KOPT-K1 (cell line): ENCODE data around the gene IMPA2.

ENCODE experiments used
- H3K27ac ChIP-seq: fragments of 200-600 bp; sonication (generic); 2 replicates; pipeline ENCODE4 v1.5.1; 2016; ENCODE audit warnings: antibody characterized with exemption, mild to moderate bottlenecking, low read depth, low read length; ENCODE audit not compliant: poor library complexity, severe bottlenecking
- H3K36me3 ChIP-seq: fragments of 200-600 bp; sonication (generic); 2 replicates; pipeline ENCODE4 v1.5.1; 2017; ENCODE audit warnings: antibody characterized with exemption, mild to moderate bottlenecking, low read length, moderate library complexity; ENCODE audit not compliant: insufficient read depth
- H3K9me3 ChIP-seq: fragments of 200-600 bp; sonication (generic); 2 replicates; pipeline ENCODE4 v1.5.1; 2017; ENCODE audit warnings: antibody characterized with exemption, low read length, mild to moderate bottlenecking; ENCODE audit not compliant: insufficient read depth, poor library complexity, severe bottlenecking

The IMPA2 gene

DNA sequence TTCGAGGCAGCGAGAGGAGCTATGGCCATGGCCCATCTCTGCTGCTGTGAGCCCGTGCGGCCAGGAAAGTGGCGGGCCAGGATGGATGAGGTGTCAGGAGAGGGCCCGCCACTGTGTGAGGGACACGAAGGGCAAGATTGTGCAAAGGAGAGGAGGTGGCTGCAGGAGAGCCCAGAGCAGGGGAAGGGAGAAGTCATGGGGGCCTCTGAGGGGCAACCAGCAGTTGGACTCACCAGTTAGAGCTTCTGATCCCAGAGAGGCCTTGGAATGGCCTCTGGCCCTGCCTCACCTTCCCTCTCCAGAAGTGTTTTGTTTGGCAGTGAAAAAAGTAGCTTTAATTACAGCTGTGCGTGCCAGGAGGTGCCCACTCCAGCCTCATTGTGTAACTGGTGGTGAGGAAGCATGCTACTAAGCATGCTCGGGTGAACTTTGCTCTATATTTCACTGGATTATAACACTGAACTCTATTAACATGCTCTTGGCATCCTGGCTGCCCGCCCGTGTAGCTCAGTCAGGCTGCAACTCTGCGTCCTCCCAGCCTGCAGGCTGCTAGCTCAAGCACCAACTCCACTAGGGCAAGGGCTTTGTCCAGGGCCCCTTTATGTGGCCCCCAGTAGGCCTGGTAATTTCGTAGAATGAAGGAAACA, 34.2 kb downstream of the IMPA2 start:
- Histone ChIP-seq H3K27ac (no peak overlapping the region), H3K36me3 (no peaks in the 10 kb centered on the region), H3K9me3 (no peaks in the 10 kb centered on the region)

GRCh38 chr18:12017081-12017480, 35.8 kb downstream of the IMPA2 start:
- Histone ChIP-seq H3K9me3 (no peaks in the 10 kb centered on the region), H3K36me3 (no peaks in the 10 kb centered on the region), H3K27ac (no peak overlapping the region)

- no peaks in the 10 kb centered on the region for H3K9me3 ChIP-seq
- H3K36me3 ChIP-seq: no peaks in the 10 kb centered on the region
- H3K27ac ChIP-seq: no peak overlapping the region
Observed at GRCh38 chr18:12018861-12019260, 37.6 kb downstream of the IMPA2 start.

GRCh38 chr18:12021077-12021476, 39.8 kb downstream of the IMPA2 start:
- no peaks in the 10 kb centered on the region for H3K36me3 ChIP-seq
- H3K27ac ChIP-seq: no peak overlapping the region
- no peaks in the 10 kb centered on the region for H3K9me3 ChIP-seq

DNA sequence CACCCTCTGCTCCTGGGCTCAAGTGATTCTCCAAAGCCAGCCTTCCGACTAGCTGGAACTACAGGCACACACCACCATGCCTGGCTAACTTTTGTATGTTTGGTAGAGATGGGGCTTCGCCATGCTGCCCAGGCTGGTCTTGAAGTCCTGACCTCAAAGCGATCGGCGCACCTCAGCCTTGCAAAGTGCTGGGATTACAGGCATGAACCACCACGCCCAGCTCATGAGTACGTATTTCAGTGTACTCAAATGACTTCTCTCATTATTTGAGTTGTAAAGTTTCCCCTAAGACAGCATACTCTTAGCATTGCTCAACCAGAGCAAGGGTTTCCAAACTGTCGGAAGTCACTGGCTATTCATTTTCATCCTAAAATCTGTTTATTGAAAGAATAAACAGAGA, 40.3 kb downstream of the IMPA2 start:
- Histone ChIP-seq H3K27ac (no peak overlapping the region), H3K9me3 (no peaks in the 10 kb centered on the region), H3K36me3 (no peaks in the 10 kb centered on the region)

DNA sequence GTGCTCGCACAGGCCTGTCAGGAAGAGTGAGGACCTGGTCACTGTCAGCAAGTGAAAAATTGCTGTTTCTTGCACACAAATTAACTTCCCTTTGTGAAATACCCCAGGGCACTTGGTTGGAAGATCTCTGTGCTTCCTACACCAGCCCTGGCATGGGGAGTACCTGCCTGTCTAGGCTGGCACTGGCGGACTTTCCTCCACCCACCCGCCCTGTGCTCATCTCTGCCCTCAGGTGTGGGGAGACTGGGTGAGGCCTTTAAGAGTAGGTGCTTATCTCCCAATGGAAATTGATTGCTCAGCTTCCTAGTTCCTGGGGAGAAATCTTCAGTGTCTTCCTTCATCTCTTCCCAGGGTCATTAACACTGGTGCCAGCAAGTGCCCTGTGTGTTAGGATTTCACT, 42.1 kb downstream of the IMPA2 start:
- Histone ChIP-seq H3K36me3 (no peaks in the 10 kb centered on the region), H3K27ac (no peak overlapping the region), H3K9me3 (no peaks in the 10 kb centered on the region)

DNA sequence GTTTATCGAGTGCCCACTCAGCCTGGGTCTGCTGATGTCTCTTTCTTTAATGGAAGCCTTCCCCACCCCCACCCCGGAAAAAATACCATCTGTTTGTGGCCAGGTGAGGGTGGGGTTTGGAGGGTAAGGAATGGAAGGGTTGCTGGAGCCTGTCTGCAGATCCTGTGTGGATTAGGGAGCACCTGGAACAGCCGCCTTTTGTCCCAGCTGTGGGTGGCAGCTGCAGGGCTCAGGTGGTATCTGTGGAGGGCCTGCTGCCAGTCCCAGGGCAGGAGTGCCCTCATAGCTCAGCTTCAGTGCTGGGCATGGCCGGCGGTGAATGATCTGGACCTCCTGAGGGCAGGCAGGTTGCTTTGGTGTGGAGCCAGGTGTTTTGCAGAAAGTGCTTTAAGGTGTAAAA, 45.3 kb downstream of the IMPA2 start:
- no peaks in the 10 kb centered on the region for H3K36me3 ChIP-seq

DNA sequence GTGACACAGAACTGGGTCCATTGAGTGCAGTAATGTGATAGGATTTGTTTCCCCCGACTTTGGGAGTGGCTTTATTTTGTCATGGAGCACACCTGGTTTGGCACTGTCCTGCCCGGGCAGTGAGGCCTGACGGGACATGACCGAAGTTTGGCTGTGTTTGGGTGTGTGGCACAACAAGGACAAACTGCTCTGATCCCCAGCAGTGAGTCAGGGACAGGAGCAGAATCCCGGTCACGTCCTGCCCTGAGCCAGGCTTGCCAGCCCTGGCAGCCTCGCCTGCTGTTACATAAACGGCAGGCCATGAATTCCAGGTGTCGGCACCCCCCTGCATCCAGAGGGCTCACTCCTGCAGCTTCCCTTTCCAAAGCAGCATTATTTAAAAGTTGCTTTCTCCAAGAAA, 45.7 kb downstream of the IMPA2 start:
- Histone ChIP-seq H3K27ac (no peak overlapping the region), H3K36me3 (no peaks in the 10 kb centered on the region), H3K9me3 (no peaks in the 10 kb centered on the region)

More for the DNA sequence above, 45.3 kb downstream of the IMPA2 start:
- Histone ChIP-seq H3K27ac (no peak overlapping the region), H3K9me3 (no peaks in the 10 kb centered on the region)

DNA sequence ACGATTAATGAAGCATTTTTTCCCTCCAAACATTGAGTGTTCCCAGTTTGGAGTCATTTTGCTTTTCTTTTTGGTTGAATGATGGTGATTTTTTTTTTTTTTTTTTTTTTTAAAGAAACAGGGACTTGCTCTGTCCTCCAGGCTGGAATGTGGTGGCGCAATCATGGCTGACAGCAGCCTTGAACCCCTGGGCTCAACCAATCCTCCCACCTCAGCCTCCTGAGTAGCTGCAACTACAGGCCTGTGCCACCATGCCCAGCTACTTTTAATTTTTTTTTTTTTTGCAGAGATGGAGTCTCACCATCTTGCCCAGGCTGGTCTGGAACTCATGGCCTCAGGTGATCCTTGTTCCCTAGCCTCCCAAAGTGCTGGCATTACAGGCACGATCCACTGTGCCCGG, 46.2 kb downstream of the IMPA2 start:
- Histone ChIP-seq H3K36me3 (no peaks in the 10 kb centered on the region), H3K9me3 (no peaks in the 10 kb centered on the region), H3K27ac (no peak overlapping the region)

DNA sequence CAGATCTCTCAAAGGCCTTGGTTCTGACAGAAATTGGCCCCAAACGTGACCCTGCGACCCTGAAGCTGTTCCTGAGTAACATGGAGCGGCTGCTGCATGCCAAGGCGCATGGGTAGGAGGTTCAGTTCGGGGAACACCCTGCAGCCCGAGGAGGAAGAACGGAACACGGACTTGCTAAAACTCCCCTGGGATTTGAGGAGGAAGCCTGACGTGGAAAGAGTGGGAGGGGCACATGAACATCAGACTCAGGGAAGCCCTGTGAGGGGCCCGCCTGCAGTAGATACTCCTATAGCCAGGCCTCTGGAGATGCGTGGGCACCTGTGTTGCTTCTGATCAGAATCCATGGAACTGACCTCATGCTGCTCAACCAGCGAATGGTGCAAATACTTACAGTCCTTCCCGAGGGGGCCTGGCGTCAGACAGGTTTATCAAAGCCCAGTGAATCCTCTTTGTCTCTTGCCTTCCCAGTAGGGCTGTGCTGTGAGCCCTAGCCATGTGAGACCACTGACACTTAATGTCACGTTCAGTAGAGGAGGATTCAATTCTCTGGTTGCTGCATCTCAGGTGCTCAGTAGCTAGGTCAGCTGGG, 46.8 kb downstream of the IMPA2 start:
- Histone ChIP-seq H3K27ac (no peak overlapping the region), H3K9me3 (no peaks in the 10 kb centered on the region), H3K36me3 (no peaks in the 10 kb centered on the region)

DNA sequence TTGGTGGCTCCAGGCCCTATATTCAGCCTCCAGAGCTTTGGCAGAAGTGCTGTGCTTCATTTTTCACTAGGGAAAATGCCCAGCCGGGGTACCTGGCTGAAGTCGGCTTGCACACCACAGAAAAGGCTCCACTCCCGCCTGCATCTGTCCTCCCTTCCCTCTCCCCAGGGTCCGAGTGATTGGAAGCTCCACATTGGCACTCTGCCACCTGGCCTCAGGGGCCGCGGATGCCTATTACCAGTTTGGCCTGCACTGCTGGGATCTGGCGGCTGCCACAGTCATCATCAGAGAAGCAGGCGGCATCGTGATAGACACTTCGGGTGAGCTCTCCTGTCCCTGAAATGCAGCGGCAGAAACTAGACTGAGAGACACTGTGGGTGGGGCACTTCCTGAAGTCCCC, 47.4 kb downstream of the IMPA2 start:
- Histone ChIP-seq H3K36me3 (no peaks in the 10 kb centered on the region), H3K27ac (no peak overlapping the region), H3K9me3 (no peaks in the 10 kb centered on the region)

GRCh38 chr18:12029786-12030584, 48.7 kb downstream of the IMPA2 start:
- H3K27ac ChIP-seq: no peak overlapping the region

GRCh38 chr18:12030670-12031069, 49.4 kb downstream of the IMPA2 start:
- no peaks in the 10 kb centered on the region for H3K9me3 ChIP-seq
- no peaks in the 10 kb centered on the region for H3K36me3 ChIP-seq
- no peak overlapping the region for H3K27ac ChIP-seq

More at GRCh38 chr18:12029786-12030584, 48.7 kb downstream of the IMPA2 start:
- Histone ChIP-seq H3K36me3 (no peaks in the 10 kb centered on the region), H3K9me3 (no peaks in the 10 kb centered on the region)

DNA sequence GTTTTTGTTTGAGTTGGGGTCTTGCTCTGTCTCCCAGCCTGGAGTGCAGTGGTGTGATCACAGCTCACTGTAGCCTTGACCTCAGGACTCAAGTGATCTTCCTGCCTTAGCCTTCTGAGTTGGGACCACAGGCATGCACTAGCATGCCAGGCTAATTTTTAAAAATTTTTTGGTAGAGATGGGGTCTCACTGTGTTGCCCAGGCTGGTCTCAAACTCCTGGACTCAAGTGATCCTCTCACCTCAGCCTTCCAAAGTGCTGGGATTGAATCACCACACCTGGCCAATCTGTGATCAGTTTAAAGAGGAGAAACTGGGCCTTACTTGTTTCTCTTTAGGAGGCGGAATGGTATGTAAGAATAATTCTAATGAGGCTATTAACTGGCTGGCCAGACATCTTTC, 49.9 kb downstream of the IMPA2 start:
- H3K27ac ChIP-seq: no peak overlapping the region
- H3K9me3 ChIP-seq: no peaks in the 10 kb centered on the region
- no peaks in the 10 kb centered on the region for H3K36me3 ChIP-seq

- no peaks in the 10 kb centered on the region for H3K9me3 ChIP-seq
- no peak overlapping the region for H3K27ac ChIP-seq
- H3K36me3 ChIP-seq: no peaks in the 10 kb centered on the region
Observed at GRCh38 chr18:12031846-12032245, 50.5 kb downstream of the IMPA2 start.
